Activated T-cell treated with anti-CD3 and anti-CD28 coated beads, Interleukin-2, amount 50 U/mL, for 24 hours (primary cell): Measurements from ENCODE around the gene NIT2.
A peak's percentile ranks its signal among the peaks of the same experiment; 100 is the strongest.
"Not testable (repeated sequence)": the region's sequence is repeated elsewhere in the genome, so short reads cannot be mapped to it uniquely, and the experiment has no call there.

ENCODE experiments used
- DNase-seq: peaks from one replicate; pipeline ENCODE4 v3.0.0-alpha.2; 2020
- H3K27ac Mint-ChIP-seq: 2 replicates; pipeline ENCODE4 v1.8.0; 2020; ENCODE audit warnings: mild to moderate bottlenecking, mixed read lengths
- H3K27me3 Mint-ChIP-seq: 2 replicates; pipeline ENCODE4 v1.8.0; 2020; ENCODE audit warnings: mixed read lengths
- H3K36me3 Mint-ChIP-seq: 2 replicates; pipeline ENCODE4 v1.8.0; 2020; ENCODE audit warnings: low read depth, mixed read lengths
- H3K4me1 Mint-ChIP-seq: 2 replicates; pipeline ENCODE4 v1.8.0; 2020; ENCODE audit warnings: low read depth, mixed read lengths
- H3K4me3 Mint-ChIP-seq: 2 replicates; pipeline ENCODE4 v1.8.0; 2020; ENCODE audit warnings: mild to moderate bottlenecking, moderate library complexity, mixed read lengths
- H3K9me3 Mint-ChIP-seq: 2 replicates; pipeline ENCODE4 v1.8.0; 2020; ENCODE audit warnings: mixed read lengths

The NIT2 gene

DNA sequence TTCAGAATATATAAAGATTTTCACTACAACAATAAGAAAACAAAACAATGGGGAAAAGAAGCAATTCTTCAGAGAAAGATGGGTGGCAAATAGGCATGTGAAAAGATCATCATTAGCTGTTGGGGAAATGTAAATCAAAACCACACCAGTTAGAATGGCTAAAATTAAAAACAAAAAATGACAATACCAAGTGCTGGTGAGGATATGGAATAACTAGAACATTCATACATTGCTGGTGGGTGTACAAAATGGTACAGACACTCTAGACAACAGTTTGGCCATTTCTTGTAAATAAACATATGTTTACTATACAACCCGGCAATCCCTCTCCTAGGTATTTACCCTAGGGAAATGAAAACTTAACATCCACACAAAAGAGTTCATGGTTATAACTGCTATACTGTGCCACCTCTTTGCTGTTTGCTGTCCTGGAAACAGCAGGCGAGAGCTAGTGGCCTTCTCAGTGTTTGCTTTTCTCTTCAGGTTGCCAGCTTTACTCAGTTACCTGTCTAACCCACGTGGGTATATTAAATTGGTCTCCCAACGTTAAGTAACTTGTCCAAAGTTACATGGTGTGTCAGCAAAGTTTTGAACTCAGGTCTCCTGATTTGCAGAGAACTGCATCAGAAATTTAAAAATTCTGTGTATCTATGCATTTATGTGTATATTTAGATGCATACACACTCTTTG, 4.6 kb upstream of the NIT2 start:
- H3K4me3 Mint-ChIP-seq = no peak overlapping the region
- H3K4me1 Mint-ChIP-seq = peaks cover 10% of the 10 kb centered on the region
- peaks cover 22% of the 10 kb centered on the region for H3K36me3 Mint-ChIP-seq

DNA sequence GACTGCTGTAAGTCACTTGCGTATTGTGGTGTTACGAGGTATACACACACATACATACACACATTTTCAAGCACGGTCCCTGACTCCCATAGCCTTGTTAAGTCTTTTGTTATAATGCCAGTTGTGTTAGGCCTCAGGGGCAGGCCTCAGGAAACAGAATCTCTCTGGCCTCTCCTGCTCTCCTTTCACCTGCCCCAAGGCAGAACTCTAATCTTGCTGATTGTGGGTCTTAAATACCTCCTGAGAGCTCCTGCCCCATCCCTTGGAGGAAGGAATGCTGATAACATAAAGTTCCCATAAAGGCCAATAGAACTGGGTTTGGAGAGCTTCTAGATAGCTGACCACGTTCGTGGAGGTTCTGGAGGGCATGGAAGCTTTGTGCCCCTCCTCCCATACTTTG, 3.9 kb upstream of the NIT2 start:
- no peak overlapping the region for H3K4me3 Mint-ChIP-seq
- no peaks in the 10 kb centered on the region for H3K9me3 Mint-ChIP-seq
- no peaks in the 10 kb centered on the region for H3K27me3 Mint-ChIP-seq
- H3K27ac Mint-ChIP-seq = no peak overlapping the region
- no peak for DNase-seq
- peaks cover 27% of the 10 kb centered on the region for H3K36me3 Mint-ChIP-seq
- peaks cover 17% of the 10 kb centered on the region for H3K4me1 Mint-ChIP-seq

More for the DNA sequence above, 4.6 kb upstream of the NIT2 start:
- Mint-ChIP-seq H3K9me3 (no peaks in the 10 kb centered on the region), H3K27ac (no peak overlapping the region), H3K27me3 (no peaks in the 10 kb centered on the region)
- DNase-seq = no peak

DNA sequence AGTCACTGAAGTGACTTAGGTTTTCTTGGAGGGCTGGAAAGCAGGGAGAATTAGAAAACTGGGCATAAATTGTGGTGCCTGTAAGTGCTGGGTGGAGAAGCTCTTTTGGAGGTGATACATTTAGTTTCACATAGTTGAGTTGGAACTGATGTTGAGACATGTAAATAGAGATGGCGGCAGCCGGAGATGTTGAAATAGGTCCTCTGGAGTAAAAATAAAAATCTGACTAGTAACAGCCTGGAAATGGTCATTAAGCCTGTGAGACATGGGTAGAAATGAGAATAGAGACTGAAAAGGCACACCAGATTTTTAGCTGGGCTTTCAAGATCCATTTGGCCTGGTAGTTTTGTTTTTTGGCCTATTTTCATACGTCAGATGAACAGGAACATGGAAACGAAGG, 2.9 kb upstream of the NIT2 start:
- Mint-ChIP-seq H3K9me3 (no peaks in the 10 kb centered on the region), H3K27ac (no peak overlapping the region), H3K4me3 (no peak overlapping the region), H3K27me3 (no peaks in the 10 kb centered on the region), H3K36me3 (peaks cover 23% of the 10 kb centered on the region), H3K4me1 (peaks cover 24% of the 10 kb centered on the region)
- no peak for DNase-seq

GRCh38 chr3:100333051-100333450, 1.5 kb upstream of the NIT2 start:
- peaks cover 11% of the 10 kb centered on the region for H3K36me3 Mint-ChIP-seq

GRCh38 chr3:100333970-100334487, 528 bp upstream of the NIT2 start:
- H3K9me3 Mint-ChIP-seq = no peaks in the 10 kb centered on the region
- H3K27me3 Mint-ChIP-seq = no peaks in the 10 kb centered on the region
- peak overlapping the region; percentile 84 for H3K27ac Mint-ChIP-seq
- peaks cover 19% of the 10 kb centered on the region for H3K36me3 Mint-ChIP-seq
- H3K4me1 Mint-ChIP-seq = peaks cover 27% of the 10 kb centered on the region
- no peak for DNase-seq
- peak overlapping the region; percentile 92 for H3K4me3 Mint-ChIP-seq

More at GRCh38 chr3:100333051-100333450, 1.5 kb upstream of the NIT2 start:
- Mint-ChIP-seq H3K27ac (no peak overlapping the region), H3K4me1 (peaks cover 25% of the 10 kb centered on the region), H3K4me3 (no peak overlapping the region), H3K27me3 (no peaks in the 10 kb centered on the region), H3K9me3 (no peaks in the 10 kb centered on the region)
- no peak for DNase-seq

- Mint-ChIP-seq H3K27ac (peak overlapping the region; percentile 95), H3K27me3 (no peaks in the 10 kb centered on the region), H3K36me3 (peaks cover 31% of the 10 kb centered on the region), H3K4me1 (peaks cover 27% of the 10 kb centered on the region), H3K4me3 (peak overlapping the region; percentile 92), H3K9me3 (no peaks in the 10 kb centered on the region)
- DNase-seq = peak; percentile 45
Observed at GRCh38 chr3:100335434-100335833, 877 bp downstream of the NIT2 start.

DNA sequence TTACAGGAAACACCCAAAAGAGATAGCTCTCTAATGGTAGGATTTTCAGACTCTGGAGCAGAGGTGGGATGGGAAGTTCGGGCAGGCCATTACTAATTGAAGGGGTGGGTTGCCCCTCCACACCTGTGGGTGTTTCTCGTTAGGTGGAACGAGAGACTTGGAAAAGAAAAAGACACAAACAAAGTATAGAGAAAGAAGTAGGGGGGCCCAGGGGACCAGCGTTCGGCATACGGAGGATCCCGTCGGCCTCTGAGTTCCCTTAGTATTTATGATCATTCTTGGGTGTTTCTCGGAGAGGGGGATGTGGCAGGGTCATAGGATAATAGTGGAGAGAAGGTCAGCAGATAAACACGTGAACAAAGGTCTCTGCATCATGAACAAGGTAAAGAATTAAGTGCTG, 1.7 kb downstream of the NIT2 start:
- Mint-ChIP-seq H3K36me3 (peaks cover 39% of the 10 kb centered on the region), H3K27ac (peak overlapping the region; percentile 39), H3K4me3 (peak overlapping the region; percentile 92), H3K4me1 (peaks cover 27% of the 10 kb centered on the region)
- not testable (repeated sequence) for DNase-seq, H3K9me3 Mint-ChIP-seq, H3K27me3 Mint-ChIP-seq

GRCh38 chr3:100338911-100339310, 4.4 kb downstream of the NIT2 start:
- DNase-seq = no peak
- no peak overlapping the region for H3K27ac Mint-ChIP-seq
- H3K36me3 Mint-ChIP-seq = peaks cover 66% of the 10 kb centered on the region
- no peak overlapping the region for H3K4me3 Mint-ChIP-seq
- no peaks in the 10 kb centered on the region for H3K9me3 Mint-ChIP-seq
- peaks cover 32% of the 10 kb centered on the region for H3K4me1 Mint-ChIP-seq
- H3K27me3 Mint-ChIP-seq = no peaks in the 10 kb centered on the region

DNA sequence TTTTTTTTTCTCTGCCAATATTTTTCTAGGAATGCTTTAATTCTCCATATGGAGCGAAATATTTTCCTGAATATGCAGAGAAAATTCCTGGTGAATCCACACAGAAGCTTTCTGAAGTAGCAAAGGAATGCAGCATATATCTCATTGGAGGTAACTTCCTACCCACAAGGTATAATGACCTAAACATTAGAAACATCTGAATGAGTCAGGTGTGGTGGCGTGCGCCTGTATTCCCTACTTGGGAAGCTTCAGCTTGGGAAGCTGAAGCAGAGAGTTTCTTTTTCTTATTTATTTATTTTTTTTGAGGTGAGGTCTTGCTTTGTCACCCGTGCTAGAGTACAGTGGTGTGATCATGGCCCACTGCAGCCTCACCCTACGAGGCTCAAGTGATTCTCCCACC, 5.2 kb downstream of the NIT2 start:
- no peaks in the 10 kb centered on the region for H3K27me3 Mint-ChIP-seq
- no peak for DNase-seq
- no peak overlapping the region for H3K4me3 Mint-ChIP-seq
- no peaks in the 10 kb centered on the region for H3K9me3 Mint-ChIP-seq
- H3K27ac Mint-ChIP-seq = no peak overlapping the region
- peaks cover 75% of the 10 kb centered on the region for H3K36me3 Mint-ChIP-seq
- H3K4me1 Mint-ChIP-seq = peaks cover 26% of the 10 kb centered on the region

DNA sequence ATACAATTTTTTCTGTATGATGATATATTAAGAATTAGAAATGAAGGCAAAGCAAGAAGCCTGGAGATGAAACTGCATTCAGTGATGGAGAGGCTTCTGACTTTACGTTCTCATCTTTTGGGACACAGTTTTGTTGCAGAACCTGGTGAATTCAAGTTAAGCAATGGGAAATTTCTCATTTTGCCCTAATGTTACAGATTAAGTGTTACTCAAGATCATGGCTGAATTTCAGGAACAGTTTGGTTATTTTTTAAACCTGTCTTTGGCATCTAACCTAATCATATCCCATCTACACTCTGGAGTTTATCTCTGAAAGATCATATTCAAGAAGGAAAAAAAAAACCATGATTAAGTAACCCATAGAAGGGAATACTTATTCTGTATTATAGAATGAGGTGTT, 6.0 kb downstream of the NIT2 start:
- Mint-ChIP-seq H3K27me3 (no peaks in the 10 kb centered on the region), H3K9me3 (no peaks in the 10 kb centered on the region), H3K27ac (peak overlapping the region; percentile 30), H3K4me1 (peaks cover 20% of the 10 kb centered on the region), H3K4me3 (no peak overlapping the region), H3K36me3 (peaks cover 74% of the 10 kb centered on the region)
- DNase-seq = no peak

- Mint-ChIP-seq H3K9me3 (no peaks in the 10 kb centered on the region), H3K4me1 (peaks cover under 1% of the 10 kb centered on the region), H3K4me3 (no peak overlapping the region), H3K27me3 (no peaks in the 10 kb centered on the region), H3K27ac (no peak overlapping the region), H3K36me3 (peaks cover 96% of the 10 kb centered on the region)
- DNase-seq = no peak
Observed at GRCh38 chr3:100348727-100349126, 14.2 kb downstream of the NIT2 start.

GRCh38 chr3:100351770-100352169, 17.2 kb downstream of the NIT2 start:
- not testable (repeated sequence) for H3K4me3 Mint-ChIP-seq, H3K4me1 Mint-ChIP-seq, H3K27me3 Mint-ChIP-seq, H3K27ac Mint-ChIP-seq, H3K9me3 Mint-ChIP-seq, DNase-seq
- peaks cover 96% of the 10 kb centered on the region for H3K36me3 Mint-ChIP-seq

DNA sequence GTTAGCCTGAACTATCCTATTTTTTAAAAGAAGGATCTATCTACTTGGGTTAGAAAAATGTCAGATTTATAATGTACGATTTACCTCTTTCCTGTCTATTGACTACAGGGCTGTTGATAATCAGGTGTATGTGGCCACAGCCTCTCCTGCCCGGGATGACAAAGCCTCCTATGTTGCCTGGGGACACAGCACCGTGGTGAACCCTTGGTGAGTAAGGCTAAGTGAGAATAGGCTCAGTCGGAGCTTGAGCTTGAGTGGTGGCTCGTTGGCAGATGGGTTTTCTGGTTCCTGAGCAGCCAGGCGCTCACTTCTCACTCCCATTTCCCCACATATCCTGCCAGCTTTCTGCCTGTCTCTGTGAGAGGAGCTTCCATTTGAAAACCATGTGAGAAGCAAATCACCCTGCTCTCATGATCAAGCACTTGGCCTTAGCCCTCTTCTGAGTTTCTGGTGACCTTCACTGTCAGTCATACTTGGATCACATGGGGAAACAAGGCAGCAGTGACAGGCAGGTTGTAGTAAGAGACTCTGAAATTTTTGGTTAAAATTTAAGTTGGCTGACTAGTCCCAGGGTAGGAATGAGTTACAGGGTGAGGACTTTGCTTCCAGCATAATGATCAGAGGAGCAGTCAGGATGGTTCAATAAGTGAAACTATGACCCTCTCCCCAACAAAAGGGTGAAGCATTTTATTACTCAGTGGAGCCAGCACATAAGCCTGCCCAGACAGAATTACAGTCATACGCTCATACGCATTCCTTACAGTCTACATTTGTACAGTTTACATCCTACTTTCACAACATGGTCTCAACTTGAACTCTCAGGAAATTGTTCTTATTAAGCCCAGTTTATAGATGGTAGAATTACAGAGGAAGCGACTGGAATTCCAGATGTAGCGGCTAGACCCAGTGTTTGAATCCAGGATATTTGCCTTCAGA, 18.0 kb downstream of the NIT2 start:
- no peaks in the 10 kb centered on the region for H3K4me1 Mint-ChIP-seq
- no peaks in the 10 kb centered on the region for H3K27me3 Mint-ChIP-seq
- no peaks in the 10 kb centered on the region for H3K9me3 Mint-ChIP-seq
- DNase-seq = no peak
- no peak overlapping the region for H3K4me3 Mint-ChIP-seq
- peaks cover 93% of the 10 kb centered on the region for H3K36me3 Mint-ChIP-seq
- H3K27ac Mint-ChIP-seq = no peak overlapping the region

DNA sequence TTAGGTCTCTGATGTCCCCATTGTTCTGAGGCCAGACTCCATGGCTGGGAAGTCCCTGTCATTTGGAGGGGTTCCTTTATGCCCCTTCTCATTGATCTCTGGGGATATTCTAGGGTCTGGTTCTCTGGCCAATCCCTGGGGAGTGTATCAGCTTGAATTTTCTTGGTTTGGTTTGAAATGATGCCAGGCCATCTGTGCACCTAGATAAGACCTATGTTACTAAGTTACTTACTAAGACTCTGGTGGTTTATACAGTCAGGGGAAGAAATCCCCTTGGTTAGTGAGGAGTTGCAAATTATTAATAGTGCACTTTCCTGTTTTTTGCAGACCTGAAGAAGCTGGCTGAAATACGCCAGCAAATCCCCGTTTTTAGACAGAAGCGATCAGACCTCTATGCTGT, 20.3 kb downstream of the NIT2 start:
- peaks cover 93% of the 10 kb centered on the region for H3K36me3 Mint-ChIP-seq
- no peaks in the 10 kb centered on the region for H3K27me3 Mint-ChIP-seq
- H3K9me3 Mint-ChIP-seq = no peaks in the 10 kb centered on the region
- peak overlapping the region; percentile 9 for H3K27ac Mint-ChIP-seq
- H3K4me3 Mint-ChIP-seq = no peak overlapping the region
- no peak for DNase-seq
- H3K4me1 Mint-ChIP-seq = no peaks in the 10 kb centered on the region

DNA sequence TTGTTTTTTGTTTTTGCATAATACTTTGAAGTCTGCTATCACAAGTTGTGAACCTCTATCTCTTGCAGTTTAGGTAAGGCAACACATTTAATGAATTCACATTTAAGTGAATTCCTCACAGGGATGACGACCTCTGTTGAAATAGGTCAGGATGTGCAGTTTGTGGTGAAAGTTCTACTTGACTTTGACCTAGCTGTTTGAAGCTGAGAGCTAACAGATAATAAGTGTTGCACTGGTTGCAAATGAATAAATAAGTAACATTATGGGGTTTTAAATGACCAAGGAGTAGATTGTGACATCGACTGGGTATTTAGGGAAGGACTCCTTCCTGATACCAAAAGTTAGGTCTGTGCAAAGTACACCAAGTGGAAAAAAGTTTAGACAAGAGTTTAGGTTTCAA, 23.9 kb downstream of the NIT2 start:
- Mint-ChIP-seq H3K27ac (no peak overlapping the region), H3K36me3 (peaks cover 94% of the 10 kb centered on the region), H3K9me3 (no peaks in the 10 kb centered on the region), H3K4me1 (no peaks in the 10 kb centered on the region), H3K4me3 (no peak overlapping the region), H3K27me3 (no peaks in the 10 kb centered on the region)
- DNase-seq = no peak
